K562 (cell line): Measurements from ENCODE around the gene GALNT12. TPM values are rescaled to one million over a fixed set of nuclear protein-coding genes. Genes with fewer than 3 reads are reported as not detected.

Experiments used
- ATF7 ChIP-seq: fragments of 450-650 bp; IDR thresholded peaks from 2 replicates; pipeline ENCODE4 v1.7.1; 2014; ENCODE audit warnings: mild to moderate bottlenecking, moderate library complexity
- BRD4 ChIP-seq: fragments of 200-600 bp; sonication (generic); IDR thresholded peaks from 2 replicates; pipeline ENCODE4 v1.6.1; 2017; ENCODE audit warnings: inconsistent platforms
- CTBP1 ChIP-seq: fragments of 450-650 bp; IDR thresholded peaks from 2 replicates; pipeline ENCODE4 v1.6.1; 2016; ENCODE audit warnings: borderline replicate concordance
- ELF4 ChIP-seq: fragments of 450-650 bp; formaldehyde crosslinking; IDR thresholded peaks from 2 replicates; pipeline ENCODE4 v1.4.0; 2022; ENCODE audit warnings: missing genetic modification characterization
- GATAD2A ChIP-seq: fragments of 450-650 bp; IDR thresholded peaks from 2 replicates; pipeline ENCODE4 v1.6.1; 2017
- HNRNPLL ChIP-seq: fragments of 200-400 bp; formaldehyde crosslinking; IDR thresholded peaks from 2 replicates; pipeline ENCODE4 v1.6.1; 2017; ENCODE audit warnings: low read length, low read depth, mild to moderate bottlenecking; ENCODE audit not compliant: poor library complexity, severe bottlenecking
- JUND ChIP-seq, 2 experiments: IDR thresholded peaks; 2 replicates in 1 of 2; 3 replicates in 1 of 2; pipeline ENCODE4 v1.6.1; 2011; ENCODE audit warnings: borderline replicate concordance in 2 of 2, low read depth in 2 of 2, low read length in 2 of 2, improper control_type of control experiment in 1 of 2, missing biosample characterization in 1 of 2, missing genetic modification characterization in 1 of 2, missing genetic modification reagents in 1 of 2
- MCM3 ChIP-seq: fragments of 450-650 bp; IDR thresholded peaks from 2 replicates; pipeline ENCODE4 v1.6.1; 2016
- RFX1 ChIP-seq: fragments of 450-650 bp; IDR thresholded peaks from 2 replicates; pipeline ENCODE4 v1.6.1; 2016; ENCODE audit warnings: mild to moderate bottlenecking, moderate library complexity
- STAG1 ChIP-seq: sonication (generic); formaldehyde crosslinking; IDR thresholded peaks from 2 replicates; pipeline ENCODE4 v1.5.0; 2020; ENCODE audit warnings: missing genetic modification reagents, borderline replicate concordance
- ZNF121 ChIP-seq: sonication (generic); formaldehyde crosslinking; conservative IDR thresholded peaks from 2 replicates; pipeline ENCODE4 v1.8.0; 2022; ENCODE audit warnings: missing genetic modification reagents
- polyA plus RNA-seq, 8 experiments: library from polyadenylated mRNA; depleted of rRNA in 4 of 8; stranded (reverse) in 5 of 8; unstranded in 3 of 8; fragments of >200 nt; fragmentation: Nextera tagmentation in 2 of 8; fragmentation: Illumina TruSeq in 1 of 8; extraction: Ambion mirVana in 2 of 8; extraction: Trizol in 1 of 8; gene quantifications; 2 replicates each; pipeline versions ENCODE4 v1.2.1 to v1.2.3, GENCODE V29; 2011 to 2014; ENCODE audit warnings: inconsistent platforms in 1 of 8, missing spikeins in 1 of 8
- total RNA-seq, 7 experiments: library from RNA; depleted of rRNA in 6 of 7; stranded (reverse); fragments of >200 nt in 6 of 7; fragmentation: Illumina TruSeq in 2 of 7; extraction: Trizol in 2 of 7; gene quantifications; 2 replicates each; pipeline versions ENCODE4 v1.2.1 to v1.2.3, GENCODE V29; 2011 to 2021; ENCODE audit warnings: low replicate concordance in 1 of 7
- TF ChIP-seq, protein P1 (sequence below): fragments of 450-650 bp; formaldehyde crosslinking; IDR thresholded peaks from 2 replicates; pipeline ENCODE4 v1.4.0; 2020; ENCODE audit warnings: mild to moderate bottlenecking, moderate library complexity
- TF ChIP-seq, protein P2 (sequence below): sonication (generic); formaldehyde crosslinking; IDR thresholded peaks from 2 replicates; pipeline ENCODE4 v1.8.0; 2023; ENCODE audit warnings: mild to moderate bottlenecking, missing genetic modification reagents
- TF ChIP-seq, protein P3 (sequence below): fragments of 450-650 bp; IDR thresholded peaks from 2 replicates; pipeline ENCODE4 v1.6.1; 2017; ENCODE audit warnings: antibody characterized with exemption, mild to moderate bottlenecking
- TF ChIP-seq, protein P4 (sequence below): fragments of 450-650 bp; IDR thresholded peaks from 2 replicates; pipeline ENCODE4 v1.6.1; 2016

GALNT12 gene
- total and polyA plus RNA-seq, 9 of the 15 experiments (the other 6 are each of a cell fraction or from before 2014, with no cell fraction given) = 29.7 to 82.9 (median 44.2) TPM

DNA sequence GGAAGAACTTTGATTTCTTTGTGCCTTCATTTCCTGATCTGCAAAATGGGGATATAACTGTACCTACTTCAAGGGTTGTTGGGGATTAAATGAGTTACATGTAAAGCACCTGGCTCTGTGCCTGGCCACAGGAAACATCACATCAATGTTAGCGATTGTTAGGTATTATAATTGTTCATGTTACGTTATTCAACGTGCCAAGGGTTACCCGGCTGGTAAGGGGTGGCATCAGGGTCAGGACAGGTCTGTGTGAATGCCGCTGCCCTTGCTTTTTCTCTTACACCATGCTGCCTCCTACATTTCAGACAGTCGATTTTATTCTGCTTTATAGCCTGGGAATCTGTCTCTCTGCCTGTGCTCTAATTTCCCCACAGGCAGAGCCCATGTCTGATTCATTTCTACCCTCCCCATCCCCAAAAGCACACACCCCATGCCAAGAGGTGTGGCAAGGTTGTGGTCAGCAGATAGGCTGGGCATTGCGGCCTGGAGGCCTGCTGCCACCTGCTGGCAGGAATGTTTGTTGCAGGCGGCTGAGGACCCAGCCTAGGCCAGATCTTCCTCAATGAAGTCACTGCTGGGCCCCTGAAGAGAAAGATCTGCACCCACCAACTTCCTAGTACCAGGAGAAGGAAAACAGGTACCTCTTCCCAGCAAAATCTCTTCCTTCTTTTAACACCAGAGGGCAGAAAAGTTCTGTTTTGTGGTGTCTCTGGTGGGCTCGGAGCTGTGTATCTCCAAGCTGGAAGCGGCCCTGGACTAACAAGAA, 16.4 kb upstream of the GALNT12 start (continued):
- TF ChIP-seq, protein P1, sequence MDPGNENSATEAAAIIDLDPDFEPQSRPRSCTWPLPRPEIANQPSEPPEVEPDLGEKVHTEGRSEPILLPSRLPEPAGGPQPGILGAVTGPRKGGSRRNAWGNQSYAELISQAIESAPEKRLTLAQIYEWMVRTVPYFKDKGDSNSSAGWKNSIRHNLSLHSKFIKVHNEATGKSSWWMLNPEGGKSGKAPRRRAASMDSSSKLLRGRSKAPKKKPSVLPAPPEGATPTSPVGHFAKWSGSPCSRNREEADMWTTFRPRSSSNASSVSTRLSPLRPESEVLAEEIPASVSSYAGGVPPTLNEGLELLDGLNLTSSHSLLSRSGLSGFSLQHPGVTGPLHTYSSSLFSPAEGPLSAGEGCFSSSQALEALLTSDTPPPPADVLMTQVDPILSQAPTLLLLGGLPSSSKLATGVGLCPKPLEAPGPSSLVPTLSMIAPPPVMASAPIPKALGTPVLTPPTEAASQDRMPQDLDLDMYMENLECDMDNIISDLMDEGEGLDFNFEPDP (CRISPR knock-in tag) = no peak
- TF ChIP-seq STAG1 (CRISPR knock-in tag) (peak; percentile 82; the same call in 1 of the 2 replicates), HNRNPLL (no peak), CTBP1 (peak; percentile 91), BRD4 (no peak), ATF7 (peak; percentile 81), RFX1 (no peak), ELF4 (CRISPR knock-in tag) (no peak), GATAD2A (peak; percentile 27; the same call in 1 of the 2 replicates), JUND (IDR thresholded peaks at IDR 0.05; ENCODE audit: borderline replicate concordance, low read depth, low read length) (peak; percentile 59), JUND (tag; IDR thresholded peaks at IDR 0.05; ENCODE audit: borderline replicate concordance, low read depth, low read length) (peak; percentile 46; the same call in 1 of the 3 replicates), MCM3 (no peak), ZNF121 (CRISPR knock-in tag) (no peak)
- TF ChIP-seq, protein P2, sequence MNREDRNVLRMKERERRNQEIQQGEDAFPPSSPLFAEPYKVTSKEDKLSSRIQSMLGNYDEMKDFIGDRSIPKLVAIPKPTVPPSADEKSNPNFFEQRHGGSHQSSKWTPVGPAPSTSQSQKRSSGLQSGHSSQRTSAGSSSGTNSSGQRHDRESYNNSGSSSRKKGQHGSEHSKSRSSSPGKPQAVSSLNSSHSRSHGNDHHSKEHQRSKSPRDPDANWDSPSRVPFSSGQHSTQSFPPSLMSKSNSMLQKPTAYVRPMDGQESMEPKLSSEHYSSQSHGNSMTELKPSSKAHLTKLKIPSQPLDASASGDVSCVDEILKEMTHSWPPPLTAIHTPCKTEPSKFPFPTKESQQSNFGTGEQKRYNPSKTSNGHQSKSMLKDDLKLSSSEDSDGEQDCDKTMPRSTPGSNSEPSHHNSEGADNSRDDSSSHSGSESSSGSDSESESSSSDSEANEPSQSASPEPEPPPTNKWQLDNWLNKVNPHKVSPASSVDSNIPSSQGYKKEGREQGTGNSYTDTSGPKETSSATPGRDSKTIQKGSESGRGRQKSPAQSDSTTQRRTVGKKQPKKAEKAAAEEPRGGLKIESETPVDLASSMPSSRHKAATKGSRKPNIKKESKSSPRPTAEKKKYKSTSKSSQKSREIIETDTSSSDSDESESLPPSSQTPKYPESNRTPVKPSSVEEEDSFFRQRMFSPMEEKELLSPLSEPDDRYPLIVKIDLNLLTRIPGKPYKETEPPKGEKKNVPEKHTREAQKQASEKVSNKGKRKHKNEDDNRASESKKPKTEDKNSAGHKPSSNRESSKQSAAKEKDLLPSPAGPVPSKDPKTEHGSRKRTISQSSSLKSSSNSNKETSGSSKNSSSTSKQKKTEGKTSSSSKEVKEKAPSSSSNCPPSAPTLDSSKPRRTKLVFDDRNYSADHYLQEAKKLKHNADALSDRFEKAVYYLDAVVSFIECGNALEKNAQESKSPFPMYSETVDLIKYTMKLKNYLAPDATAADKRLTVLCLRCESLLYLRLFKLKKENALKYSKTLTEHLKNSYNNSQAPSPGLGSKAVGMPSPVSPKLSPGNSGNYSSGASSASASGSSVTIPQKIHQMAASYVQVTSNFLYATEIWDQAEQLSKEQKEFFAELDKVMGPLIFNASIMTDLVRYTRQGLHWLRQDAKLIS (CRISPR knock-in tag) = no peak
- TF ChIP-seq, protein P3, sequence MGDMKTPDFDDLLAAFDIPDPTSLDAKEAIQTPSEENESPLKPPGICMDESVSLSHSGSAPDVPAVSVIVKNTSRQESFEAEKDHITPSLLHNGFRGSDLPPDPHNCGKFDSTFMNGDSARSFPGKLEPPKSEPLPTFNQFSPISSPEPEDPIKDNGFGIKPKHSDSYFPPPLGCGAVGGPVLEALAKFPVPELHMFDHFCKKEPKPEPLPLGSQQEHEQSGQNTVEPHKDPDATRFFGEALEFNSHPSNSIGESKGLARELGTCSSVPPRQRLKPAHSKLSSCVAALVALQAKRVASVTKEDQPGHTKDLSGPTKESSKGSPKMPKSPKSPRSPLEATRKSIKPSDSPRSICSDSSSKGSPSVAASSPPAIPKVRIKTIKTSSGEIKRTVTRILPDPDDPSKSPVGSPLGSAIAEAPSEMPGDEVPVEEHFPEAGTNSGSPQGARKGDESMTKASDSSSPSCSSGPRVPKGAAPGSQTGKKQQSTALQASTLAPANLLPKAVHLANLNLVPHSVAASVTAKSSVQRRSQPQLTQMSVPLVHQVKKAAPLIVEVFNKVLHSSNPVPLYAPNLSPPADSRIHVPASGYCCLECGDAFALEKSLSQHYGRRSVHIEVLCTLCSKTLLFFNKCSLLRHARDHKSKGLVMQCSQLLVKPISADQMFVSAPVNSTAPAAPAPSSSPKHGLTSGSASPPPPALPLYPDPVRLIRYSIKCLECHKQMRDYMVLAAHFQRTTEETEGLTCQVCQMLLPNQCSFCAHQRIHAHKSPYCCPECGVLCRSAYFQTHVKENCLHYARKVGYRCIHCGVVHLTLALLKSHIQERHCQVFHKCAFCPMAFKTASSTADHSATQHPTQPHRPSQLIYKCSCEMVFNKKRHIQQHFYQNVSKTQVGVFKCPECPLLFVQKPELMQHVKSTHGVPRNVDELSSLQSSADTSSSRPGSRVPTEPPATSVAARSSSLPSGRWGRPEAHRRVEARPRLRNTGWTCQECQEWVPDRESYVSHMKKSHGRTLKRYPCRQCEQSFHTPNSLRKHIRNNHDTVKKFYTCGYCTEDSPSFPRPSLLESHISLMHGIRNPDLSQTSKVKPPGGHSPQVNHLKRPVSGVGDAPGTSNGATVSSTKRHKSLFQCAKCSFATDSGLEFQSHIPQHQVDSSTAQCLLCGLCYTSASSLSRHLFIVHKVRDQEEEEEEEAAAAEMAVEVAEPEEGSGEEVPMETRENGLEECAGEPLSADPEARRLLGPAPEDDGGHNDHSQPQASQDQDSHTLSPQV = peak; percentile 60
- TF ChIP-seq, protein P4, sequence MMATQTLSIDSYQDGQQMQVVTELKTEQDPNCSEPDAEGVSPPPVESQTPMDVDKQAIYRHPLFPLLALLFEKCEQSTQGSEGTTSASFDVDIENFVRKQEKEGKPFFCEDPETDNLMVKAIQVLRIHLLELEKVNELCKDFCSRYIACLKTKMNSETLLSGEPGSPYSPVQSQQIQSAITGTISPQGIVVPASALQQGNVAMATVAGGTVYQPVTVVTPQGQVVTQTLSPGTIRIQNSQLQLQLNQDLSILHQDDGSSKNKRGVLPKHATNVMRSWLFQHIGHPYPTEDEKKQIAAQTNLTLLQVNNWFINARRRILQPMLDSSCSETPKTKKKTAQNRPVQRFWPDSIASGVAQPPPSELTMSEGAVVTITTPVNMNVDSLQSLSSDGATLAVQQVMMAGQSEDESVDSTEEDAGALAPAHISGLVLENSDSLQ = no peak
